ENCODE data around the gene CCND2.

Gene CCND2

DNA sequence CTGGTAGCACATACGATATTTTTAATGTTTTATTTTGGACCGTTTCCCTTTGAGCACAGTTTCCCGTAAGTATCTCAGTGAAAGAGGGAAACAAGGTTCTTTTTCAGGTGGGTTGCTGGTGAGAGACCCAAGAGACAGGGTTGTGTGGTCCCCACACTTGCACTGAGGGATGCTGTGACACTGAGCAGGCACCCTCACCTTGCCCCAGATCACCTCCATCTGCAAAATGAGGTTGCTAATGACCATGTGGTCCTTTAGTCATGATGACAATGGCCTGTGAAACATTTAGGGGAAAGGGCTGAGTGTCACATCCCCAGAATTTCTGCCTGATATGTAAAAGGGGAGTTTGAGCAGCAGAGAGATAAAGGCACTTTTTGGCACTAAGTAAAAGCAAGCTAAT, 4.3 kb downstream of the CCND2 start:
- DNase-seq, result no peak

DNA sequence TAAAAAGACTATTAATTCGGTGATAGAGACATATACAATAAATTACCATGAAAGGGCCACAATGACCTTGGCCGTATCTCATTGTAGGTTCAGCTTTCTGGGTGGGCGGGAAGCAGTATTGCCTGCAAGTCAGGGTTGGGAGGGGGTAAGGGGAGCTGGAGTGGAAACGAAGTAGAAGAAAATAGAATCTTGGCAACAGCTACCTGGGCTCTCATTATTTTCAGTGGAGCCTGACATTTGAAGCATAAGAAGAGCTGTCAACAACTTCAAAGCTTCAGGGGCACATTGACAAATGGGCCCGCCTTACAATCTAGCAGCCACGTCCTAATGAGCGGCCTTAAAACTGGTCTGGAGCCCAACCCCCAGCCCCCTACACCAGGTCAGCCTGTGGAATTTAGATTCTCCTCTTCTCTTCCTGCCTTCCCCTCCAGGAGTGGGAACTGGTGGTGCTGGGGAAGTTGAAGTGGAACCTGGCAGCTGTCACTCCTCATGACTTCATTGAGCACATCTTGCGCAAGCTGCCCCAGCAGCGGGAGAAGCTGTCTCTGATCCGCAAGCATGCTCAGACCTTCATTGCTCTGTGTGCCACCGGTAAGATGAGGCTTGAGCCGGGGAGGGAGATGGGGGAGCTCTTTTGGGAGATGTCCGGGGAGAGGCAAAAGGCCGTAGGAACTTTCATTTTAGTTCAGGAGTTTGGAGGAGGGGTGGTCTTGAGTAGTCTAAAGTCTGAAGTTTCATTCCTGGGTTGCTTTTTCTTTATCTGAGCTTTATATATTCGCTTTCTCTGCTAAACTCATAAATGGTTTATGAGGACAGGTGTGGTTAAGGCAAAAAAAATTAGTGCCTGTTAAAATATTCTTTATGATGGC, 5.0 kb downstream of the CCND2 start:
- no peak for DNase-seq

DNA sequence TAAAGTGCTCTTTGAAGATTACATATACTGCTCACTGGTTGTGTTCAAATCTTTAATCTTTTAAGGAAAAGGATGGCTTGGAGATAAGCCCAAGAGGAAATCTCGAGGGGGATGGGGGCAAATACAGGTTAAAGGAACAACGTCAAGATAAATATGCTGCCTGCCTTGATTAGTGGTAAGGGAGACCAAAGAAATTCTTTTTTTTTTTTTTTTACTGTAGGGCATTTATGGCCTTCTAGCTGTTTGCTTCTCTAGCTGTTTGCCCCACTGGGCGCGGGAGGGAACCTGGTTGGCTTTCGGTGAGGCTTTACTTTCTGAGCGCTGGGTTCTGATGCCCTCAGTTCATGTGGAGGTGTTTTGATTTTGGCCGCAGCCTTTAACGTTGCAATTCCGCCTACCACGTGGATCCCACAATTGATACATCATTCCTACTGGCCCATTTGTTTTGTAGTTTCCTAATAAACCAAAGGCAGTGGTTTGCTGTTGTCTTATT, 5.7 kb downstream of the CCND2 start:
- DNase-seq, result no peak

DNA sequence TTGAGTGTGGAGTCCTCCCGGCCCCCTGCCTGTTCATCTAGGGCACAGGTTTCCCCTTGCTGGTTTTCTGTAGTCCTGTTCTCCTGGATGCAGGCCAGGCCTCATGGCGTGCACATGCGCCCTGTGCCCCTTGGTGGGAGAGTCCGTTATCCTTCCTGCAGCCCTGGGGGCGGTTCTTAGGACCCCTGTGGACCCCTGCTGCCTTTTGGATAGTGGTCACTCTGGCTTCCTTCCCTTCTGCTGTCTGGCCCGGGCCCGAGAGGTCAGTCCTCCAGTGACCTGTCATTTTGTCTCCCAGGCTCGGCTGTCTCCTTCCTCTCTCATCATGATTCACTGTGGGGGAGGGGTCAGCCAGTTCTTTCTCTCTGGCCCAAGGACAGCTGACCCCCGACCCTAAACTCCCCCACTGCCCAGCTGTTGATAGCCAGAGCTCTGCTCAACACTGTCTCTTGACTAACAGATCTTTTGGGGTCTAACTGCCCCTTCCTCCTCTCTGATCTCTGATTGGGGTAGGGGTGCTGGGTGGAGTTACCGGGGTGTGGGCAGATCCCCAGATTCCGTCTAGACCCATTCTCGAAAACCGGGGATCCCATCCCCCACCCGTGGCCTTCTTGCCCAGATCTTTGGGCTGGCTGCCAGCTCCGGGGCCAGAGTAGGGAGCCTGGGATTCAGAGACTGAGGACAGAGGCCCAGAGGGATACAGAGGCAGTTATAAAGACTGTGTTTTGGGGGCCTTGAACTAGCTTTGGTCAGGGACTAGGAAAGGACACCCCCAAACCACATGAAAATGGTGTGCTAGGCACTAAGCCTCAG, 7.0 kb downstream of the CCND2 start:
- no peak for DNase-seq

DNA sequence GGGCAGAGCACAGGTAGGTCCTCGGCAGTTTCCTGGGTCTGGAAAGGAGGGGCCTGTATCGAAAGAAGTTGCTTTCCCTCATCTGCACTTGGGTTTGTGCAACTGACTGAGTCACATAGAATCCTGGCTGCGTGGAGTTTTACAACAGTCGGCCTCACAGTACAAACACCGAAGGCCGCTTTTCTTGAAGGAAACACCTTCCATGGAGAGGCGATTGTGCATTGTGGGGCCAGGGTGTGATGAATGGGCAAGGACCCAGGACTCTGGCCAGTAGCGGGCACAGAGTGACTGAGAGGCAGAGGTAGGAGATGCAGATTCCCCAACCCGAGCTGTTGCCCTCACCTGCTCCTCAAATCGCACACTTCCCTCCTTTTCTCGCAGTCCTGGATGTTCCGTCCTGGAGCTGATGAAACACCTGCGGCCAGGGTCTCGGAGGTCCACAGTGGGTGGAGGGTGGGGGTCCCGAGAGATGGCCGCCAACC, 7.7 kb downstream of the CCND2 start:
- no peak for DNase-seq

GRCh38 chr12:4282103-4282891, 8.7 kb downstream of the CCND2 start:
- no peak for DNase-seq

- no peak for DNase-seq
These were observed 9.4 kb downstream of the CCND2 start for GRCh38 chr12:4282892-4283511.

- no peak for DNase-seq
These were observed 10.1 kb downstream of the CCND2 start for GRCh38 chr12:4283512-4284255.

DNA sequence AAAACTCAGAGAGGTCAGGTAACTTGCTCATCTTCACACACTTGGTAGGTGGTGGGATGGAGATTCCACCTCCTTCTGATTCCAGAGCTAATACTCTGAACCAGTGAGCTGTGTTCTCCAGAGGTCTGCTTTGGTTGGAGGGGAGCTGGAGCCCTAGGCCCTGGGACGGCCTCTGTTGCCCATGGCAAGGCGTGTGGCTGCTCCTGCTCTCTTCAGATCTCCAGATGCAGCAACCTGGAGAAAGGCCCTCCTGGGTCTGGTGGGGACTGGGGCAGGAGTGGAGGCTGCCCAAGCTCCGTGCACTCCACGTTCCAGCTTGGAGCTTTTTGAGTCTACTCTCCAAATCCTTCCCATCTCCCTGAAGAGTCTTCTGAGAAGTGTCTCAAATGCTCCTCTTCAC, 10.7 kb downstream of the CCND2 start:
- peak; percentile 52 for DNase-seq

- DNase-seq, result peak; percentile 45
These were observed 11.5 kb downstream of the CCND2 start for GRCh38 chr12:4285070-4285469.

DNA sequence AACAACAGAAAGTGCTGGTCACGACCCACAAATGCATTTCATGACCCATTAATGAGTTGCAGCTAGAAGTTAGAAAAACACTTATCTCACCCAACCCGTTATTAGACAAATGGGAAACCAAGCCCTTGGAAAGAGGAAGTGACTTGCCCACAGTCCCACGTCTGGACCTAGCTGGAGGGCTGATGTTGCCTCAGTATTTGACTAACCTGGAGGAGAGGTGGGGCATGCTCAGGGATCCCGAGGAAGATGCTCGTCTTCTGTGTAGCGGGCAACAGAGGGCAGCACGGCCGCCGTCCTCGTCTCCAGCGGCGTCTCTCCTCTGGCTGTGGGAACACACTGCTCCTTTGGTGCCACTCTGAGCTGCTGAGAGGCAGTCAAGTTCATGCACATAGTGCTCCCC, 12.7 kb downstream of the CCND2 start:
- DNase-seq, result no peak

DNA sequence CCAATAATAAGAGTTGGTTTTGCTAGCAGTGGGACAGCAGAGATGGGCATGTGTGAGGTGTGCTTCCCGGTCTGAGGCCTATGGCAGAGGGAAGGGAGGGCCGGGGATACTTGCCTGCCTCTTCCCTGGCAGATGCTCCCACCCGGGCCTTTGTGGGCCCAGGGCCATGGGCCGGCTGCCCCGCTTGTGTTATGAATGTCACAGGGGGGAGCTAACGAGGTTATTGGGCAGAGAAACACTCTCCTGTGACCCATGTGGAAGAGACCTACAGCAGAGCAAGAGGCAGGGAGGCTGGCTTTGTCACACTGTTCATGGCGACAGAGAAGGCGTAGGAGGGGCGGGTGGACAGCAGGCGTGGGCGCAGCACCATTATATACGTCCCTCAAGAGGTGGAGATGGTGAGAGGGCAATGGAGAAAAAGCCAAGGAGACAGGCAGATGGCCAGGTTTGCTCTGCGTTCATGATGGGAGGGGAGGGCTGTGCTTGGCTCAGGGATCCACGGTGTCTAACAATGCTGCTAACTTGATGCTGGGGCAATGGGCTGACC, 13.3 kb downstream of the CCND2 start:
- DNase-seq, result peak; percentile 58

GRCh38 chr12:4287325-4288211, 14.0 kb downstream of the CCND2 start:
- peak; percentile 59 for DNase-seq

DNA sequence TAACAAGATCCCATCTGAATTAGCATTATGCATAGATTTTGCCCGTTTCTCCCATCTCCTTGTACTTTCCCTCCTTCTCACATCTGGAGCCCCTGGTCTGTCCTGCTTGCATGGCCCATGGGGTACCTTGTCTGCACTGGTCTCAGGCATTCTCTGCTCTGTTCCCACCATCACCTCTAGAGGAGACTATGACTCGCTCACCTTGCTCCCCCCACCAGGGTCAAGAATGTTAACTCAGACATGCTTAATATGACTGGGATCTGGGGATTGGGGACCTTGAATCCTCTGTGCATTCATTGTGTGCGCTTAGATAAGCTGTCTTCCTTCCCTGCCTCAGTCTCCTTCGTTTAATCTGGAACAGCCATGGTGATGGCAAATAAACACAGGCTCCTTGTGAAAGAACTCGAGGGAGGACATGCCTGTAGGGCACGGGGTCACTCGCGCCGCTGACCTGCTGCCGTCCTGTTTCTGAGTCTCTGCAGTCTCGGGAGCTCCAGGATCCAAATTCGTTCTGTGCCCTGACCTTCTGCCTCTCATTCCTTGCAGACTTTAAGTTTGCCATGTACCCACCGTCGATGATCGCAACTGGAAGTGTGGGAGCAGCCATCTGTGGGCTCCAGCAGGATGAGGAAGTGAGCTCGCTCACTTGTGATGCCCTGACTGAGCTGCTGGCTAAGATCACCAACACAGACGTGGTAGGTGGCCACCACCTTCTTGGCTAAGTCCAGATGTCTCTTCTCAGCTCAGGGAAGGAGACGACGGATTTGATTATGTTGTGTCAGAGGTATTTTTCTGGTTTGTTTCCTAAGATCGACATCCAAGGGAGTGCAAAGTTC, 15.0 kb downstream of the CCND2 start:
- DNase-seq, result peak; percentile 57

- DNase-seq, result peak; percentile 50
These were observed 15.8 kb downstream of the CCND2 start for GRCh38 chr12:4289231-4289878.

- DNase-seq, result peak; percentile 47
These were observed 16.6 kb downstream of the CCND2 start for GRCh38 chr12:4289998-4290790.

GRCh38 chr12:4292341-4293073, 18.9 kb downstream of the CCND2 start:
- peak; percentile 58 for DNase-seq

All from activated CD8-positive, alpha-beta memory T cell treated with anti-CD3 and anti-CD28 coated beads, Interleukin-2, amount 50 U/mL, for 48 hours (primary cell).